AG04450 (cell line): ENCODE measurements around the gene OR52I2. TPM values are rescaled to one million over a fixed set of nuclear protein-coding genes. Genes with fewer than 3 reads are reported as not detected.

Experiments
- CTCF ChIA-PET: fragments of 300-600, 350-600 bp; formaldehyde crosslinking; extraction: SDS; loops from one replicate; lab custom pipeline; 2022; ENCODE audit warnings: antibody characterized with exemption, inconsistent platforms; lab: Charles Lee
- POLR2A ChIA-PET: fragments of 350-600 bp; formaldehyde crosslinking; extraction: SDS; loops from one replicate; lab custom pipeline; 2021; ENCODE audit warnings: antibody characterized with exemption, inconsistent platforms; lab: Yijun Ruan, JAX
- DNase-seq: peaks from one replicate; pipeline ENCODE4 v3.0.0-alpha.2; 2011; ENCODE audit warnings: low read depth, low spot score
- H3K27ac ChIP-seq: one replicate; pipeline ENCODE4 v1.5.1; 2012; ENCODE audit warnings: low read depth, low read length, control low read depth
- H3K27me3 ChIP-seq: one replicate; pipeline ENCODE4 v1.6.0; 2012; ENCODE audit warnings: low read length; ENCODE audit not compliant: control insufficient read depth, insufficient read depth
- H3K4me3 ChIP-seq: 2 replicates; pipeline ENCODE4 v1.5.1; 2011; ENCODE audit warnings: mild to moderate bottlenecking, low read depth, low read length, control low read depth
- H3K9me3 ChIP-seq: 2 replicates; pipeline ENCODE4 v1.5.1; 2012; ENCODE audit warnings: low read length; ENCODE audit not compliant: control insufficient read depth, insufficient read depth
- CTCF ChIP-seq: IDR thresholded peaks from 2 replicates; pipeline ENCODE4 v1.5.1; 2011; ENCODE audit warnings: low read depth, low read length, control low read depth, inconsistent platforms
- polyA plus RNA-seq: library from polyadenylated mRNA; depleted of rRNA; stranded (reverse); fragments of >200 nt; gene quantifications from 2 replicates; pipeline ENCODE4 v1.2.3, GENCODE V29; 2011

OR52I2 gene
- polyA plus RNA-seq, 1 experiment = not detected

- H3K27ac ChIP-seq = no peak overlapping the region
- H3K9me3 ChIP-seq = no peaks in the 10 kb centered on the region
- DNase-seq = no peak
- ChIA-PET CTCF (no interaction called here), POLR2A (no interaction called here)
- peaks cover 2% of the 10 kb centered on the region for H3K27me3 ChIP-seq
- no peak overlapping the region for H3K4me3 ChIP-seq
- TF ChIP-seq CTCF = no peak
Measured at GRCh38 chr11:4578624-4579023, 2.9 kb upstream of the OR52I2 start.

DNA sequence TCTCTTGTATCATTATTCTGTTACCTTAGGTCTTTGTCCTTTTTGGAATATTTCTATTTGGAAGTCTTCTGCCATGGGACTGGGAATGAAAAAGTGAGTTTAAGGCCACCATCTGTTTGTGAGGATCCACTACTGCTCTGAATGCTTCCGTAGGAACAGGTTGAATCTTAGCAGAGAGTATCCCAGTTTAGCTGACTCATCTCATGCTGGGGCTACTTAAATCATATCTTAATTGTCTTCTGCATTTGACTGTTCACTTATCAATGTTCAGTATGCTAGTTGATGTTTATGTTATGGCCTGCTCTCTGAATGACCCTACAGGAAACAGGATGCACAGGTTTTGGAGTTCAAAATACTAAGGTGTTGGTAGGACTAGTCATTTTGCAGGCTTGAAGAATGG, 1.4 kb upstream of the OR52I2 start:
- H3K9me3 ChIP-seq = no peaks in the 10 kb centered on the region
- ChIA-PET POLR2A (no interaction called here), CTCF (no interaction called here)

GRCh38 chr11:4589017-4589416, 7.5 kb downstream of the OR52I2 start:
- ChIA-PET CTCF (no interaction called here), POLR2A (no interaction called here)
- no peak for TF ChIP-seq CTCF
- Histone ChIP-seq H3K9me3 (no peaks in the 10 kb centered on the region), H3K4me3 (no peak overlapping the region), H3K27ac (no peak overlapping the region), H3K27me3 (no peaks in the 10 kb centered on the region)
- no peak for DNase-seq

More for the DNA sequence above, 1.4 kb upstream of the OR52I2 start:
- no peak for DNase-seq
- Histone ChIP-seq H3K27ac (no peak overlapping the region), H3K4me3 (no peak overlapping the region), H3K27me3 (peaks cover 2% of the 10 kb centered on the region)
- TF ChIP-seq CTCF = no peak

GRCh38 chr11:4593739-4594138, 12.2 kb downstream of the OR52I2 start, which contains the start of gene OR52I1:
OR52I1 (plus strand) TSS chr11:4594039; CDS start chr11:4594039, 0 bp downstream.
- no peaks in the 10 kb centered on the region for H3K27me3 ChIP-seq
- POLR2A ChIA-PET = no interaction called here
- no peaks in the 10 kb centered on the region for H3K9me3 ChIP-seq
- CTCF ChIA-PET = no interaction called here
- DNase-seq = no peak
- H3K27ac ChIP-seq = no peak within 1 kb of the TSS
- no peak within 1 kb of the TSS for H3K4me3 ChIP-seq
- TF ChIP-seq CTCF = no peak

DNA sequence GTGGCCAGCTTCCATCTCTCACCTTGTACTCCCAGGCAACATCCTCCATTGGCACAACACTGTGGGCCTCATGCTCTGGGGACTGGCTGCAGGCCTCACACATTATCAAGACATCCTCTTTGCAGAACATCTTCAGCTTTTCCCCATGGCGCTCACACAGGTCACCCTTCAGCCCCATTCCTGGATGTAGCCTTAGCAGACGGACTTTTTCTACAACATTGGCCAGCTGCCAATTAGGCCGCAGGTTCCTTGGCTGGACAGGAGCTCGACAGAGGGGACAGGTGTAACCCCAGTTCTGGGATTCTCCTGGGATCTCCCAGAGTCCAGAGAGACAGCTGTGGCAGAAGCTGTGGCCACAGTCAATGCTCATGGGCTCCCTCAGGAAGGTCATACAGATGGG, 23.5 kb downstream of the OR52I2 start:
- no peak for DNase-seq
- CTCF ChIA-PET = interaction anchor here (2.3 kb wide), 1 partner anchor 418 kb away, joined by 8 read pairs; no protein-coding TSS in a partner anchor

More for the DNA sequence above, 23.5 kb downstream of the OR52I2 start:
- no peak for TF ChIP-seq CTCF
- POLR2A ChIA-PET = no interaction called here
- Histone ChIP-seq H3K27me3 (no peaks in the 10 kb centered on the region), H3K27ac (no peak overlapping the region), H3K9me3 (no peaks in the 10 kb centered on the region; the same call in 1 of the 2 replicates), H3K4me3 (no peak overlapping the region)
